GM12878 (cell line): ENCODE measurements around the gene SSNA1. TPM values are rescaled to one million over a fixed set of nuclear protein-coding genes. Genes with fewer than 3 reads are reported as not detected.
A peak's percentile ranks its signal among the peaks of the same experiment; 100 is the strongest.

Experiments used
- ATAC-seq: fragments of 200-7000 bp; cut with Tn5 transposase; 3 replicates; pipeline ENCODE4 v1.9.1; 2020; ENCODE audit warnings: mild to moderate bottlenecking, moderate library complexity
- BruUV-seq: library from RNA; stranded (reverse); fragments of 400-500 nt; replicated peaks from 2 replicates; lab custom pipeline; 2021; lab: Mats Ljungman, UMichigan
- CTCF ChIA-PET: fragments of 300-600 bp; sonication (Branson Sonifier 250); formaldehyde crosslinking; extraction: SDS; loops from one replicate; lab custom pipeline; 2021; ENCODE audit warnings: inconsistent platforms; lab: Yijun Ruan, JAX
- POLR2A ChIA-PET: fragments of 350-600 bp; formaldehyde crosslinking; extraction: SDS; loops from one replicate; lab custom pipeline; 2021; ENCODE audit warnings: inconsistent platforms; lab: Charles Lee
- RAD21 ChIA-PET: fragments of 300-600 bp; sonication (Branson Sonifier 250); formaldehyde crosslinking; loops from one replicate; lab custom pipeline; 2023; ENCODE audit warnings: antibody characterized with exemption; ENCODE audit not compliant: unreplicated experiment; lab: Charles Lee
- SMC1A ChIA-PET: fragments of 300-600 bp; sonication (Branson Sonifier 250); formaldehyde crosslinking; loops from one replicate; lab custom pipeline; 2023; ENCODE audit not compliant: unreplicated experiment, uncharacterized antibody; lab: Charles Lee
- DNase-seq: peaks from one replicate; pipeline ENCODE4 v3.0.0-alpha.2; 2011; ENCODE audit warnings: low read depth, low spot score
- FAIRE-seq: peaks from 3 replicates; lab custom pipeline; 2011; peaks lifted over from hg19 to GRCh38; lab: Jason Lieb, UNC
- H2AFZ ChIP-seq: 2 replicates; pipeline ENCODE4 v1.6.0; 2011; ENCODE audit warnings: low read depth, low read length, control low read depth; ENCODE audit not compliant: control insufficient read depth
- H3K27ac ChIP-seq: 2 replicates; pipeline ENCODE4 v1.5.1; 2011; ENCODE audit warnings: control low read depth; ENCODE audit not compliant: control insufficient read depth, insufficient read depth
- H3K27me3 ChIP-seq, 2 experiments: replicated peaks in 1 of 2; 2 replicates each; pipeline versions ENCODE4 v1.6.0 to v1.6.1; 2011; ENCODE audit warnings: low read length in 1 of 2; ENCODE audit not compliant: control insufficient read depth in 2 of 2, insufficient read depth in 2 of 2
- H3K36me3 ChIP-seq, 2 experiments: 2 replicates each; pipeline ENCODE4 v1.5.1; 2011; ENCODE audit warnings: low read length in 1 of 2; ENCODE audit not compliant: control insufficient read depth in 2 of 2, insufficient read depth in 2 of 2
- H3K4me1 ChIP-seq: 2 replicates; pipeline ENCODE4 v1.6.1; 2011; ENCODE audit warnings: mild to moderate bottlenecking, low read length, moderate library complexity, mixed read lengths; ENCODE audit not compliant: control insufficient read depth, insufficient read depth
- H3K4me2 ChIP-seq: 2 replicates; pipeline ENCODE4 v1.6.0; 2011; ENCODE audit warnings: control low read depth; ENCODE audit not compliant: control insufficient read depth, insufficient read depth
- H3K4me3 ChIP-seq: fragments of 200-600 bp; sonication (generic); 2 replicates; pipeline ENCODE4 v1.5.1; 2016
- H3K79me2 ChIP-seq: 2 replicates; pipeline ENCODE4 v1.6.0; 2011; ENCODE audit warnings: low read length; ENCODE audit not compliant: control insufficient read depth, insufficient read depth
- H3K9ac ChIP-seq: 2 replicates; pipeline ENCODE4 v1.8.0; 2011; ENCODE audit warnings: low read length, control low read depth, mixed read lengths; ENCODE audit not compliant: control insufficient read depth, insufficient read depth
- H3K9me3 ChIP-seq: replicated peaks from 3 replicates; pipeline ENCODE4 v1.5.1; 2011; ENCODE audit warnings: mild to moderate bottlenecking, low read length; ENCODE audit not compliant: control insufficient read depth, insufficient read depth
- H4K20me1 ChIP-seq: 2 replicates; pipeline ENCODE4 v1.6.0; 2011; ENCODE audit not compliant: control insufficient read depth, insufficient read depth
- E2F8 ChIP-seq: fragments of 450-650 bp; IDR thresholded peaks from 2 replicates; pipeline ENCODE4 v1.6.1; 2018; ENCODE audit warnings: mild to moderate bottlenecking, low read depth, moderate library complexity; ENCODE audit not compliant: partially characterized antibody
- ESRRA ChIP-seq: IDR thresholded peaks from 2 replicates; pipeline ENCODE4 v1.6.1; 2012; ENCODE audit warnings: mild to moderate bottlenecking, low read length, improper control_type of control experiment
- FOXM1 ChIP-seq: IDR thresholded peaks from 2 replicates; pipeline ENCODE4 v1.6.1; 2012; ENCODE audit warnings: low read depth, mild to moderate bottlenecking, inconsistent platforms, low read length, moderate library complexity
- HDGF ChIP-seq: fragments of 450-650 bp; IDR thresholded peaks from 2 replicates; pipeline ENCODE4 v1.6.1; 2016; ENCODE audit warnings: antibody characterized with exemption
- LARP7 ChIP-seq: fragments of 450-650 bp; IDR thresholded peaks from 2 replicates; pipeline ENCODE4 v1.6.1; 2017; ENCODE audit warnings: mild to moderate bottlenecking
- MTA2 ChIP-seq: fragments of 450-650 bp; IDR thresholded peaks from 2 replicates; pipeline ENCODE4 v1.6.1; 2016; ENCODE audit warnings: low read depth, mild to moderate bottlenecking, moderate library complexity
- NBN ChIP-seq: fragments of 450-650 bp; IDR thresholded peaks from 2 replicates; pipeline ENCODE4 v1.6.1; 2016
- RFX5 ChIP-seq: IDR thresholded peaks from 2 replicates; pipeline ENCODE4 v1.6.1; 2011; ENCODE audit warnings: low read depth, low read length, improper control_type of control experiment
- STAT1 ChIP-seq: fragments of 450-650 bp; conservative IDR thresholded peaks from 2 replicates; pipeline ENCODE4 v1.6.1; 2014; ENCODE audit warnings: antibody characterized with exemption, mild to moderate bottlenecking
- WGBS: methylation state at CpG from one replicate; pipeline ENCODE4 v1.1.6; 2016; ENCODE audit warnings: low lambda C conversion rate; ENCODE audit not compliant: insufficient replicate concordance, insufficient coverage; ENCODE audit errors: missing lambda C conversion rate; 5-methylcytosine and 5-hydroxymethylcytosine counted together
- in situ Hi-C: fragments of 300-500 bp; cut with MboI; formaldehyde crosslinking; loops from 9 replicates; pipeline ENCODE4 v1.14.3; 2018; ENCODE audit warnings: mixed read lengths
- intact Hi-C: fragments of 100-400 bp; cut with micrococcal nuclease; formaldehyde crosslinking; loops from one replicate; pipeline ENCODE4 v1.14.2; 2022; ENCODE audit not compliant: unreplicated experiment
- polyA plus RNA-seq, 11 experiments: library from polyadenylated mRNA; depleted of rRNA in 4 of 11; unstranded in 6 of 11; stranded (reverse) in 5 of 11; fragments of >200 nt; fragmentation: Nextera tagmentation in 4 of 11; fragmentation: Illumina TruSeq in 1 of 11; extraction: Ambion mirVana in 4 of 11; extraction: Trizol in 1 of 11; gene quantifications; 1 replicate in 1 of 11; 2 replicates in 10 of 11; pipeline versions ENCODE4 v1.2.1 to v1.2.3, GENCODE V29; 2011 to 2016; ENCODE audit warnings: inconsistent platforms in 2 of 11, missing spikeins in 2 of 11, low read depth in 1 of 11
- total RNA-seq, 4 experiments: library from RNA; depleted of rRNA in 3 of 4; stranded (reverse); fragments of >200 nt in 3 of 4; fragmentation: Illumina TruSeq in 1 of 4; extraction: Trizol in 1 of 4; gene quantifications; 2 replicates each; pipeline versions ENCODE4 v1.2.1 to v1.2.3, GENCODE V29; 2013 to 2021

SSNA1 gene
- total and polyA plus RNA-seq, 10 of the 15 experiments (the other 5 are each of a cell fraction or from before 2014, with no cell fraction given), result 0.63 to 139 (median 78.0) TPM

DNA sequence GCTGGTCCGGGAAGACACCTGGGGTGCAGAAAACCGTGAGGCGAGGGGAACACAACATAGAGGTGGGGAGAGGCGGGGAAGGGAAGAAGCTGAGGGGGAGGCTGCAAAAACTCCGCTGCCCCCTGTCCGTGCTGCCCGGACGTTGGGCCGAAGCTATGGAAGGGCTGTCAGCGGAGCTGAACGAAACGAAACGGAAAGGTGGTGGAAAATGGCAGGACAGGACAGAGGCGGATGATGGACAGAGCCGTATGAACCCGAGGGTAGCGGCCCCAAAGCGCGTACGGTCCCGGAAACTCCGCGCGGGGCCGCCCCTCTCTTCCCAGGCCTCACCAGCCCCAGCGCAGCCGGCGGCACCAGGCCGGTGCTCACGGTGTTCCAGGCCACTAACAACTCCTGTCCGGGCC is 388 bp upstream of the SSNA1 start (continued):
- TF ChIP-seq FOXM1 (no peak), E2F8 (no peak), MTA2 (no peak), HDGF (peak; percentile 48; the same call in 1 of the 2 replicates), RFX5 (no peak), NBN (no peak)

- H3K4me2 ChIP-seq, result peak overlapping the region; percentile 93
- ChIA-PET RAD21 (interaction anchor here (0.6 to 3.6 kb wide), 15 partner anchors 7 to 163 kb away, joined by 3 to 23 read pairs (median 5); partner anchors contain the start of genes DPP7, RNF208, RNF224 and TPRN), POLR2A (interaction anchor here (0.7 to 4.6 kb wide), 14 partner anchors 9 to 198 kb away, joined by 3 to 22 read pairs (median 8); partner anchors contain the start of genes CYSRT1, RNF208, RNF224 and TMEM210), SMC1A (interaction anchor here (0.7 to 2.5 kb wide), 11 partner anchors 9 to 94 kb away, joined by 3 to 13 read pairs (median 4); partner anchors contain the start of gene TPRN), CTCF (interaction anchor here (0.6 to 2.7 kb wide), 19 partner anchors 11 to 143 kb away, joined by 3 to 21 read pairs (median 6); partner anchors contain the start of genes CYSRT1, MAN1B1, RNF208 and RNF224)
- H3K4me1 ChIP-seq, result peaks cover 22% of the 10 kb centered on the region
- peaks cover 35% of the 10 kb centered on the region for H3K79me2 ChIP-seq
- WGBS, result 28% methylated on average over 22 of the region's 23 CpGs
- peaks cover 0 to 11% of the 10 kb centered on the region in 2 experiments; a peak in 3 of 4 replicates for H3K36me3 ChIP-seq
- FAIRE-seq (no peak), DNase-seq (no peak), ATAC-seq (no peak)
- intact Hi-C loops, result loop anchor here (5.0 kb wide), 2 partner anchors 33 to 62 kb away; partner anchors contain the start of gene RNF208
- no peaks in the 10 kb centered on the region for H3K27me3 ChIP-seq
- H2AFZ ChIP-seq, result no peak overlapping the region
- in situ Hi-C loops, result no loop called here
- H3K4me3 ChIP-seq, result peak overlapping the region; percentile 99
- peaks cover 7% of the 10 kb centered on the region; the same call in 1 of the 2 replicates for H4K20me1 ChIP-seq
- H3K9me3 ChIP-seq, result no peaks in the 10 kb centered on the region
- BruUV-seq, result no TSS peak
- peak overlapping the region; percentile 80 for H3K9ac ChIP-seq
- peak overlapping the region; percentile 77 for H3K27ac ChIP-seq
- no peak for TF ChIP-seq STAT1
- TF ChIP-seq LARP7, result peak; percentile 53; the same call in 1 of the 2 replicates
- no peak for TF ChIP-seq ESRRA
Observed at GRCh38 chr9:137189297-137190295, 1.1 kb downstream of the SSNA1 start.
